Glomerular endothelial cell (primary cell): ENCODE measurements around the gene SUPT3H. TPM values are rescaled to one million over a fixed set of nuclear protein-coding genes. Genes with fewer than 3 reads are reported as not detected.

ENCODE experiments used
- total RNA-seq: library from RNA; depleted of rRNA; stranded (reverse); fragments of >200 nt; gene quantifications from 2 replicates; pipeline ENCODE4 v1.2.3, GENCODE V29; 2015

Gene SUPT3H
- total RNA-seq, 1 donor from 2014 or later: 7.7 TPM

Other genes starting within 250 kb of the SUPT3H start
- gene RUNX2, start 49.6 kb downstream of the SUPT3H start, total RNA-seq: 4.3 and 5.1 TPM in 2 replicates